ENCODE data around the gene STOML1.

The STOML1 gene

GRCh38 chr15:74028646-74029045 is 36.6 kb upstream of the STOML1 start:
- H3K4me1 Mint-ChIP-seq (ENCODE audit: low read depth), result no peaks in the 10 kb centered on the region
- no peak overlapping the region for H3K27ac Mint-ChIP-seq
- peaks cover 30% of the 10 kb centered on the region for H3K36me3 Mint-ChIP-seq (ENCODE audit: low read depth)
- H3K4me3 Mint-ChIP-seq, result no peak overlapping the region
- no peaks in the 10 kb centered on the region for H3K27me3 Mint-ChIP-seq
- H3K9me3 Mint-ChIP-seq, result no peaks in the 10 kb centered on the region

GRCh38 chr15:74027688-74028087 is 35.6 kb upstream of the STOML1 start:
- Mint-ChIP-seq H3K4me3 (no peak overlapping the region), H3K9me3 (no peaks in the 10 kb centered on the region), H3K27ac (no peak overlapping the region), H3K36me3 (ENCODE audit: low read depth) (peaks cover 37% of the 10 kb centered on the region), H3K4me1 (ENCODE audit: low read depth) (no peaks in the 10 kb centered on the region), H3K27me3 (no peaks in the 10 kb centered on the region)

GRCh38 chr15:74025436-74025835 is 33.3 kb upstream of the STOML1 start:
- Mint-ChIP-seq H3K27ac (no peak overlapping the region), H3K4me1 (ENCODE audit: low read depth) (no peaks in the 10 kb centered on the region), H3K27me3 (no peaks in the 10 kb centered on the region), H3K36me3 (ENCODE audit: low read depth) (peaks cover 41% of the 10 kb centered on the region), H3K9me3 (no peaks in the 10 kb centered on the region), H3K4me3 (no peak overlapping the region)

- Mint-ChIP-seq H3K4me1 (ENCODE audit: low read depth) (no peaks in the 10 kb centered on the region), H3K4me3 (no peak overlapping the region), H3K9me3 (no peaks in the 10 kb centered on the region), H3K27me3 (no peaks in the 10 kb centered on the region), H3K36me3 (ENCODE audit: low read depth) (peaks cover 41% of the 10 kb centered on the region), H3K27ac (no peak overlapping the region)
Measured at GRCh38 chr15:74024687-74025086, 32.6 kb upstream of the STOML1 start.

GRCh38 chr15:74022706-74023470 is 30.8 kb upstream of the STOML1 start:
- Mint-ChIP-seq H3K4me3 (no peak overlapping the region), H3K9me3 (no peaks in the 10 kb centered on the region), H3K4me1 (ENCODE audit: low read depth) (no peaks in the 10 kb centered on the region), H3K27ac (peak overlapping the region; percentile 32), H3K36me3 (ENCODE audit: low read depth) (peaks cover 35% of the 10 kb centered on the region), H3K27me3 (no peaks in the 10 kb centered on the region)

- Mint-ChIP-seq H3K9me3 (no peaks in the 10 kb centered on the region), H3K27ac (no peak overlapping the region), H3K4me1 (ENCODE audit: low read depth) (peaks cover 9% of the 10 kb centered on the region), H3K4me3 (no peak overlapping the region), H3K27me3 (no peaks in the 10 kb centered on the region), H3K36me3 (ENCODE audit: low read depth) (peaks cover 33% of the 10 kb centered on the region)
Measured at GRCh38 chr15:74019734-74020133, 27.6 kb upstream of the STOML1 start.

GRCh38 chr15:74013374-74013894 is 21.3 kb upstream of the STOML1 start:
- no peaks in the 10 kb centered on the region for H3K9me3 Mint-ChIP-seq
- H3K27ac Mint-ChIP-seq, result no peak overlapping the region
- peaks cover 42% of the 10 kb centered on the region for H3K4me1 Mint-ChIP-seq (ENCODE audit: low read depth)
- no peak overlapping the region for H3K4me3 Mint-ChIP-seq
- peaks cover 42% of the 10 kb centered on the region for H3K36me3 Mint-ChIP-seq (ENCODE audit: low read depth)
- no peaks in the 10 kb centered on the region for H3K27me3 Mint-ChIP-seq

- Mint-ChIP-seq H3K36me3 (ENCODE audit: low read depth) (peaks cover 52% of the 10 kb centered on the region), H3K9me3 (no peaks in the 10 kb centered on the region), H3K4me1 (ENCODE audit: low read depth) (peaks cover 57% of the 10 kb centered on the region), H3K4me3 (no peak overlapping the region), H3K27me3 (no peaks in the 10 kb centered on the region), H3K27ac (no peak overlapping the region)
Measured at GRCh38 chr15:74011610-74012009, 19.5 kb upstream of the STOML1 start.

GRCh38 chr15:74010929-74011540 is 18.9 kb upstream of the STOML1 start:
- H3K4me3 Mint-ChIP-seq, result no peak overlapping the region
- H3K4me1 Mint-ChIP-seq (ENCODE audit: low read depth), result peaks cover 62% of the 10 kb centered on the region
- H3K27ac Mint-ChIP-seq, result no peak overlapping the region
- no peaks in the 10 kb centered on the region for H3K9me3 Mint-ChIP-seq
- peaks cover 56% of the 10 kb centered on the region for H3K36me3 Mint-ChIP-seq (ENCODE audit: low read depth)
- H3K27me3 Mint-ChIP-seq, result no peaks in the 10 kb centered on the region

GRCh38 chr15:74008901-74009300 is 16.8 kb upstream of the STOML1 start:
- H3K27ac Mint-ChIP-seq, result no peak overlapping the region
- H3K9me3 Mint-ChIP-seq, result no peaks in the 10 kb centered on the region
- H3K36me3 Mint-ChIP-seq (ENCODE audit: low read depth), result peaks cover 61% of the 10 kb centered on the region
- H3K4me3 Mint-ChIP-seq, result no peak overlapping the region
- no peaks in the 10 kb centered on the region for H3K27me3 Mint-ChIP-seq
- peaks cover 62% of the 10 kb centered on the region for H3K4me1 Mint-ChIP-seq (ENCODE audit: low read depth)

- peak overlapping the region; percentile 30 for H3K27ac Mint-ChIP-seq
- no peaks in the 10 kb centered on the region for H3K9me3 Mint-ChIP-seq
- peaks cover 60% of the 10 kb centered on the region for H3K36me3 Mint-ChIP-seq (ENCODE audit: low read depth)
- peak overlapping the region; percentile 44 for H3K4me3 Mint-ChIP-seq
- H3K4me1 Mint-ChIP-seq (ENCODE audit: low read depth), result peaks cover 64% of the 10 kb centered on the region
- no peaks in the 10 kb centered on the region for H3K27me3 Mint-ChIP-seq
Measured at GRCh38 chr15:74007820-74008371, 15.8 kb upstream of the STOML1 start.

GRCh38 chr15:74006774-74007639 is 14.9 kb upstream of the STOML1 start:
- no peaks in the 10 kb centered on the region for H3K27me3 Mint-ChIP-seq
- peaks cover 60% of the 10 kb centered on the region for H3K4me1 Mint-ChIP-seq (ENCODE audit: low read depth)
- peak overlapping the region; percentile 65 for H3K27ac Mint-ChIP-seq
- no peaks in the 10 kb centered on the region for H3K9me3 Mint-ChIP-seq
- H3K4me3 Mint-ChIP-seq, result peak overlapping the region; percentile 1
- peaks cover 57% of the 10 kb centered on the region for H3K36me3 Mint-ChIP-seq (ENCODE audit: low read depth)

GRCh38 chr15:73997986-73998385 is 5.9 kb upstream of the STOML1 start:
- Mint-ChIP-seq H3K36me3 (ENCODE audit: low read depth) (peaks cover 38% of the 10 kb centered on the region), H3K27me3 (no peaks in the 10 kb centered on the region), H3K4me1 (ENCODE audit: low read depth) (peaks cover 59% of the 10 kb centered on the region), H3K9me3 (no peaks in the 10 kb centered on the region), H3K4me3 (no peak overlapping the region), H3K27ac (no peak overlapping the region)

- H3K9me3 Mint-ChIP-seq, result no peaks in the 10 kb centered on the region
- H3K36me3 Mint-ChIP-seq (ENCODE audit: low read depth), result peaks cover 34% of the 10 kb centered on the region
- peaks cover 67% of the 10 kb centered on the region for H3K4me1 Mint-ChIP-seq (ENCODE audit: low read depth)
- H3K4me3 Mint-ChIP-seq, result peak overlapping the region; percentile 94
- H3K27me3 Mint-ChIP-seq, result no peaks in the 10 kb centered on the region
- peak overlapping the region; percentile 94 for H3K27ac Mint-ChIP-seq
Measured at GRCh38 chr15:73996939-73997338, 4.8 kb upstream of the STOML1 start.

Data from stimulated activated naive CD8-positive, alpha-beta T cell treated with anti-CD3 and anti-CD28 coated beads, Interleukin-15, Interleukin-2, amounts not matched to agents 100 ng/mL and 50 ng/mL, for 24 hours (primary cell).